GM12878 (cell line): ENCODE measurements around the gene ARHGDIA. TPM values are rescaled to one million over a fixed set of nuclear protein-coding genes. Genes with fewer than 3 reads are reported as not detected.

Experiments
- ATAC-seq: fragments of 200-7000 bp; cut with Tn5 transposase; 3 replicates; pipeline ENCODE4 v1.9.1; 2020; ENCODE audit warnings: mild to moderate bottlenecking, moderate library complexity
- BruUV-seq: library from RNA; stranded (reverse); fragments of 400-500 nt; replicated peaks from 2 replicates; lab custom pipeline; 2021; lab: Mats Ljungman, UMichigan
- CTCF ChIA-PET: fragments of 300-600 bp; sonication (Branson Sonifier 250); formaldehyde crosslinking; extraction: SDS; loops from one replicate; lab custom pipeline; 2021; ENCODE audit warnings: inconsistent platforms; lab: Yijun Ruan, JAX
- POLR2A ChIA-PET: fragments of 350-600 bp; formaldehyde crosslinking; extraction: SDS; loops from one replicate; lab custom pipeline; 2021; ENCODE audit warnings: inconsistent platforms; lab: Charles Lee
- RAD21 ChIA-PET: fragments of 300-600 bp; sonication (Branson Sonifier 250); formaldehyde crosslinking; loops from one replicate; lab custom pipeline; 2023; ENCODE audit warnings: antibody characterized with exemption; ENCODE audit not compliant: unreplicated experiment; lab: Charles Lee
- SMC1A ChIA-PET: fragments of 300-600 bp; sonication (Branson Sonifier 250); formaldehyde crosslinking; loops from one replicate; lab custom pipeline; 2023; ENCODE audit not compliant: unreplicated experiment, uncharacterized antibody; lab: Charles Lee
- DNase-seq: peaks from one replicate; pipeline ENCODE4 v3.0.0-alpha.2; 2011; ENCODE audit warnings: low read depth, low spot score
- FAIRE-seq: peaks from 3 replicates; lab custom pipeline; 2011; peaks lifted over from hg19 to GRCh38; lab: Jason Lieb, UNC
- H2AFZ ChIP-seq: 2 replicates; pipeline ENCODE4 v1.6.0; 2011; ENCODE audit warnings: low read depth, low read length, control low read depth; ENCODE audit not compliant: control insufficient read depth
- H3K27ac ChIP-seq: 2 replicates; pipeline ENCODE4 v1.5.1; 2011; ENCODE audit warnings: control low read depth; ENCODE audit not compliant: control insufficient read depth, insufficient read depth
- H3K27me3 ChIP-seq, 2 experiments: replicated peaks in 1 of 2; 2 replicates each; pipeline versions ENCODE4 v1.6.0 to v1.6.1; 2011; ENCODE audit warnings: low read length in 1 of 2; ENCODE audit not compliant: control insufficient read depth in 2 of 2, insufficient read depth in 2 of 2
- H3K36me3 ChIP-seq, 2 experiments: 2 replicates each; pipeline ENCODE4 v1.5.1; 2011; ENCODE audit warnings: low read length in 1 of 2; ENCODE audit not compliant: control insufficient read depth in 2 of 2, insufficient read depth in 2 of 2
- H3K4me1 ChIP-seq: 2 replicates; pipeline ENCODE4 v1.6.1; 2011; ENCODE audit warnings: mild to moderate bottlenecking, low read length, moderate library complexity, mixed read lengths; ENCODE audit not compliant: control insufficient read depth, insufficient read depth
- H3K4me2 ChIP-seq: 2 replicates; pipeline ENCODE4 v1.6.0; 2011; ENCODE audit warnings: control low read depth; ENCODE audit not compliant: control insufficient read depth, insufficient read depth
- H3K4me3 ChIP-seq: fragments of 200-600 bp; sonication (generic); 2 replicates; pipeline ENCODE4 v1.5.1; 2016
- H3K79me2 ChIP-seq: 2 replicates; pipeline ENCODE4 v1.6.0; 2011; ENCODE audit warnings: low read length; ENCODE audit not compliant: control insufficient read depth, insufficient read depth
- H3K9ac ChIP-seq: 2 replicates; pipeline ENCODE4 v1.8.0; 2011; ENCODE audit warnings: low read length, control low read depth, mixed read lengths; ENCODE audit not compliant: control insufficient read depth, insufficient read depth
- H3K9me3 ChIP-seq: replicated peaks from 3 replicates; pipeline ENCODE4 v1.5.1; 2011; ENCODE audit warnings: mild to moderate bottlenecking, low read length; ENCODE audit not compliant: control insufficient read depth, insufficient read depth
- H4K20me1 ChIP-seq: 2 replicates; pipeline ENCODE4 v1.6.0; 2011; ENCODE audit not compliant: control insufficient read depth, insufficient read depth
- ASH2L ChIP-seq: fragments of 300-600, 200-600 bp; sonication (generic); IDR thresholded peaks from 2 replicates; pipeline ENCODE4 v1.6.1; 2017; ENCODE audit warnings: low read depth, mild to moderate bottlenecking, borderline replicate concordance
- ATF2 ChIP-seq: IDR thresholded peaks from 2 replicates; pipeline ENCODE4 v1.6.1; 2012; ENCODE audit warnings: low read length, inconsistent platforms
- ATF7 ChIP-seq: fragments of 450-650 bp; IDR thresholded peaks from 2 replicates; pipeline ENCODE4 v1.6.1; 2016; ENCODE audit warnings: low read depth, mild to moderate bottlenecking
- CHD1 ChIP-seq: IDR thresholded peaks from 2 replicates; pipeline ENCODE4 v1.6.1; 2012; ENCODE audit warnings: low read depth, low read length, improper control_type of control experiment
- FOS ChIP-seq: IDR thresholded peaks from 3 replicates; pipeline ENCODE4 v1.6.1; 2011; ENCODE audit warnings: borderline replicate concordance; ENCODE audit not compliant: insufficient read length; ENCODE audit errors: extremely low read depth
- JUNB ChIP-seq: IDR thresholded peaks from 2 replicates; pipeline ENCODE4 v1.6.1; 2016; ENCODE audit warnings: antibody characterized with exemption, mild to moderate bottlenecking
- NRF1 ChIP-seq: conservative IDR thresholded peaks from 2 replicates; pipeline ENCODE4 v1.6.1; 2011; ENCODE audit warnings: mild to moderate bottlenecking, low read depth, low read length, improper control_type of control experiment
- RB1 ChIP-seq: fragments of 450-650 bp; formaldehyde crosslinking; IDR thresholded peaks from 2 replicates; pipeline ENCODE4 v1.6.1; 2017; ENCODE audit warnings: mild to moderate bottlenecking, borderline replicate concordance
- RBBP5 ChIP-seq: fragments of 200-600 bp; sonication (generic); conservative IDR thresholded peaks from 2 replicates; pipeline ENCODE4 v1.6.1; 2016
- SUPT20H ChIP-seq: IDR thresholded peaks from 2 replicates; pipeline ENCODE4 v1.6.1; 2011; ENCODE audit warnings: low read depth, mild to moderate bottlenecking, low read length, moderate library complexity, borderline replicate concordance; ENCODE audit not compliant: control insufficient read depth
- USF2 ChIP-seq: IDR thresholded peaks from 2 replicates; pipeline ENCODE4 v1.6.1; 2011; ENCODE audit warnings: low read depth, low read length, improper control_type of control experiment, borderline replicate concordance
- YBX1 ChIP-seq: fragments of 450-650 bp; IDR thresholded peaks from 2 replicates; pipeline ENCODE4 v1.6.1; 2016; ENCODE audit warnings: antibody characterized with exemption
- ZNF274 ChIP-seq: IDR thresholded peaks from one replicate; pipeline ENCODE4 v1.8.0; 2011; ENCODE audit not compliant: insufficient read length, insufficient read depth
- WGBS: methylation state at CpG from one replicate; pipeline ENCODE4 v1.1.6; 2016; ENCODE audit warnings: low lambda C conversion rate; ENCODE audit not compliant: insufficient replicate concordance, insufficient coverage; ENCODE audit errors: missing lambda C conversion rate; 5-methylcytosine and 5-hydroxymethylcytosine counted together
- in situ Hi-C: fragments of 300-500 bp; cut with MboI; formaldehyde crosslinking; loops from 9 replicates; pipeline ENCODE4 v1.14.3; 2018; ENCODE audit warnings: mixed read lengths
- intact Hi-C: fragments of 100-400 bp; cut with micrococcal nuclease; formaldehyde crosslinking; loops from one replicate; pipeline ENCODE4 v1.14.2; 2022; ENCODE audit not compliant: unreplicated experiment
- polyA plus RNA-seq, 11 experiments: library from polyadenylated mRNA; depleted of rRNA in 4 of 11; unstranded in 6 of 11; stranded (reverse) in 5 of 11; fragments of >200 nt; fragmentation: Nextera tagmentation in 4 of 11; fragmentation: Illumina TruSeq in 1 of 11; extraction: Ambion mirVana in 4 of 11; extraction: Trizol in 1 of 11; gene quantifications; 1 replicate in 1 of 11; 2 replicates in 10 of 11; pipeline versions ENCODE4 v1.2.1 to v1.2.3, GENCODE V29; 2011 to 2016; ENCODE audit warnings: inconsistent platforms in 2 of 11, missing spikeins in 2 of 11, low read depth in 1 of 11
- total RNA-seq, 4 experiments: library from RNA; depleted of rRNA in 3 of 4; stranded (reverse); fragments of >200 nt in 3 of 4; fragmentation: Illumina TruSeq in 1 of 4; extraction: Trizol in 1 of 4; gene quantifications; 2 replicates each; pipeline versions ENCODE4 v1.2.1 to v1.2.3, GENCODE V29; 2013 to 2021

ARHGDIA gene
- total and polyA plus RNA-seq, 10 of the 15 experiments (the other 5 are each of a cell fraction or from before 2014, with no cell fraction given), result 17.9 to 552 (median 169) TPM

GRCh38 chr17:81912441-81913309, 41.5 kb upstream of the ARHGDIA start:
- Histone ChIP-seq H3K9ac (no peak overlapping the region), H3K9me3 (no peaks in the 10 kb centered on the region), H3K27ac (no peak overlapping the region)
- no peak for ATAC-seq
- intact Hi-C loops, result no loop called here
- TF ChIP-seq USF2 (no peak), ATF7 (no peak), ZNF274 (no peak)
- TF ChIP-seq, all 136 proteins: peak for 0
- ChIA-PET SMC1A (interaction anchor here (1.0 to 1.1 kb wide), 2 partner anchors 15 to 43 kb away, joined by 3 read pairs; partner anchors contain the start of gene MAFG), RAD21 (no interaction called here), POLR2A (interaction anchor here (0.5 kb wide), 1 partner anchor 617 kb away, joined by 5 read pairs; the partner anchor contains the start of gene SLC38A10), CTCF (interaction anchor here (1.5 kb wide), 1 partner anchor 12 kb away, joined by 4 read pairs; no protein-coding TSS in a partner anchor)
- FAIRE-seq (no peak), DNase-seq (no peak)
- WGBS, result 93% methylated on average over 28 of the region's 32 CpGs
- no peak overlapping the region for H2AFZ ChIP-seq
- no TSS peak for BruUV-seq
- in situ Hi-C loops, result no loop called here
- H3K79me2 ChIP-seq, result peaks cover 34% of the 10 kb centered on the region
- no peak overlapping the region for H3K4me2 ChIP-seq
- H3K27me3 ChIP-seq, result no peaks in the 10 kb centered on the region
- no peak overlapping the region for H3K4me3 ChIP-seq
- no peaks in the 10 kb centered on the region for H4K20me1 ChIP-seq
- peaks cover 11 to 28% of the 10 kb centered on the region in 2 experiments for H3K36me3 ChIP-seq
- H3K4me1 ChIP-seq, result peaks cover 11% of the 10 kb centered on the region

- SMC1A ChIA-PET, result interaction anchor here (1.1 kb wide), 1 partner anchor 16 kb away, joined by 3 read pairs; the partner anchor contains the start of gene MAFG
- RAD21 ChIA-PET, result no interaction called here
- Histone ChIP-seq H4K20me1 (no peaks in the 10 kb centered on the region), H3K79me2 (peaks cover 27% of the 10 kb centered on the region), H3K4me2 (no peak overlapping the region), H3K27ac (no peak overlapping the region), H3K9ac (no peak overlapping the region), H3K4me3 (no peak overlapping the region), H3K27me3 (no peaks in the 10 kb centered on the region), H3K9me3 (no peaks in the 10 kb centered on the region), H2AFZ (no peak overlapping the region), H3K36me3 (peaks cover 11 to 31% of the 10 kb centered on the region in 2 experiments), H3K4me1 (peaks cover 10% of the 10 kb centered on the region)
- no TSS peak for BruUV-seq
- CTCF ChIA-PET, result no interaction called here
- TF ChIP-seq JUNB (no peak), RB1 (no peak), ATF2 (no peak), CHD1 (no peak), SUPT20H (no peak), RBBP5 (no peak), ASH2L (no peak), FOS (no peak), YBX1 (no peak), NRF1 (no peak), ATF7 (no peak)
- ATAC-seq, result no peak
- intact Hi-C loops (no loop called here), in situ Hi-C loops (no loop called here)
- POLR2A ChIA-PET, result interaction anchor here (2.4 kb wide), 1 partner anchor 18 kb away, joined by 13 read pairs; no protein-coding TSS in a partner anchor
- no peak for DNase-seq
- FAIRE-seq, result no peak
- 85% methylated on average over 19 of the region's 19 CpGs for WGBS
Observed at GRCh38 chr17:81911969-81912368, 40.8 kb upstream of the ARHGDIA start.
